ENCODE data around the gene METTL2B.
"Not testable (repeated sequence)": the region's sequence is repeated elsewhere in the genome, so short reads cannot be mapped to it uniquely, and the experiment has no call there.

Gene METTL2B

DNA sequence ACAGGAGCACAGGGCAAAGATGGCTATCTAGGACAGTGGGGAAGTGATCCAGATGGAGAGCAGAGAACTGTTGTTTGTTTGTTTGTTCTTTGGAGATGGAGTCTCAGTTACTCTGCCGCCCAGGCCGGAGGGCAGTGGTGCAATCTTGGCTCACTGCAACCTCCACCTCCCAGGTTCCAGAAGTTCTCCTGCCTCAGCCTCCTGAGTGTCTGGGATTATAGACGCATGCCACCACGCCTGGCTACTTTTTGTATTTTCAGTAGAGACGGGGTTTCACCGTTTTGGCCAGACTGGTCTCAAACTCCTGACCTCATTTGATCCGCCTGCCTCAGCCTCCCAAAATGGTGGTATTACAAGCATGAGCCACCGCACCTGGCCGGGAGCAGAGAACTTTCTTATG is 20.9 kb downstream of the METTL2B start:
- TF ChIP-seq, protein P1, sequence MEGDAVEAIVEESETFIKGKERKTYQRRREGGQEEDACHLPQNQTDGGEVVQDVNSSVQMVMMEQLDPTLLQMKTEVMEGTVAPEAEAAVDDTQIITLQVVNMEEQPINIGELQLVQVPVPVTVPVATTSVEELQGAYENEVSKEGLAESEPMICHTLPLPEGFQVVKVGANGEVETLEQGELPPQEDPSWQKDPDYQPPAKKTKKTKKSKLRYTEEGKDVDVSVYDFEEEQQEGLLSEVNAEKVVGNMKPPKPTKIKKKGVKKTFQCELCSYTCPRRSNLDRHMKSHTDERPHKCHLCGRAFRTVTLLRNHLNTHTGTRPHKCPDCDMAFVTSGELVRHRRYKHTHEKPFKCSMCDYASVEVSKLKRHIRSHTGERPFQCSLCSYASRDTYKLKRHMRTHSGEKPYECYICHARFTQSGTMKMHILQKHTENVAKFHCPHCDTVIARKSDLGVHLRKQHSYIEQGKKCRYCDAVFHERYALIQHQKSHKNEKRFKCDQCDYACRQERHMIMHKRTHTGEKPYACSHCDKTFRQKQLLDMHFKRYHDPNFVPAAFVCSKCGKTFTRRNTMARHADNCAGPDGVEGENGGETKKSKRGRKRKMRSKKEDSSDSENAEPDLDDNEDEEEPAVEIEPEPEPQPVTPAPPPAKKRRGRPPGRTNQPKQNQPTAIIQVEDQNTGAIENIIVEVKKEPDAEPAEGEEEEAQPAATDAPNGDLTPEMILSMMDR (IDR thresholded peaks at IDR 0.05; ENCODE audit: borderline replicate concordance, insufficient read depth, low read depth, low read length): no peak
- no peak overlapping the region for H3K4me3 ChIP-seq (ENCODE audit: low read depth, low read length)

DNA sequence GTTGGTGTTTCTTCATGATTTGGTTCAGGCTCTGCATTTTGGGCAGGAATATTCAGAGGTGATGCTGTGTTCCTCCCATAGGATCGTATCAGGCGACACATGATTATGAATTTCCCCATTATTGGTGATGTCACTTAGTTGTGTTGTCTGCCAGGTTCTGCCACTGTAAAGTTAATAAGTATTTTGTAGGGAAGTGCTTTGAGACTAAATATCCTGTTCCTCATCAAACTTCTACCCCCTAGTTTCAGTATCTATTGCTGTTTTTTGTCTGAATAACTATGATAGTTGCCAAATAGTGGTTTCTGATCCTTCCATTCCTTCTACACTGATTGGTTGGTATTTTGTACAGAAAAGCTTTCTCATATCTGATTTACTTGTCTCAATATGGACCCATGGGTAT is 28.9 kb downstream of the METTL2B start:
- not testable (repeated sequence) for H3K4me3 ChIP-seq (ENCODE audit: low read depth, low read length)

DNA sequence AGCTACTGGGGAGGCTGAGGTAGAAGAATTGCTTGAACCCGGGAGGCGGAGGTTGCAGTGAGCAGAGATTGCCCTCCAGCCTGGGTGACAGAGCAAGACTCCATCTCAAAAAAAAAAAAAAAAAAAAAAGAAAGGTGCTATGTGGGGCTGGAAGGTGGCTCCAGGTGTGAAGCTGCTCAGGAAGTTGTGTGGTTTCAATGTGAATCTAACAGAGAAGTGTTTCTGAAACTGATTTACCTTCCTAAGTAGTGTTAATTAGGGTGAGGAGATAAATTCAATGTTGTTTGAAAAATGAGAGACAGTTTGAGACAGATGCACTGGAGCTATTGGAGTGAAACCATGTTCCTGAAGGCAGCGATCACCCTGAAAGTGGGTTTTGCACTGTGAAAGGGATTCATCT is 30.3 kb downstream of the METTL2B start:
- H3K4me3 ChIP-seq (ENCODE audit: low read depth, low read length): not testable (repeated sequence)

DNA sequence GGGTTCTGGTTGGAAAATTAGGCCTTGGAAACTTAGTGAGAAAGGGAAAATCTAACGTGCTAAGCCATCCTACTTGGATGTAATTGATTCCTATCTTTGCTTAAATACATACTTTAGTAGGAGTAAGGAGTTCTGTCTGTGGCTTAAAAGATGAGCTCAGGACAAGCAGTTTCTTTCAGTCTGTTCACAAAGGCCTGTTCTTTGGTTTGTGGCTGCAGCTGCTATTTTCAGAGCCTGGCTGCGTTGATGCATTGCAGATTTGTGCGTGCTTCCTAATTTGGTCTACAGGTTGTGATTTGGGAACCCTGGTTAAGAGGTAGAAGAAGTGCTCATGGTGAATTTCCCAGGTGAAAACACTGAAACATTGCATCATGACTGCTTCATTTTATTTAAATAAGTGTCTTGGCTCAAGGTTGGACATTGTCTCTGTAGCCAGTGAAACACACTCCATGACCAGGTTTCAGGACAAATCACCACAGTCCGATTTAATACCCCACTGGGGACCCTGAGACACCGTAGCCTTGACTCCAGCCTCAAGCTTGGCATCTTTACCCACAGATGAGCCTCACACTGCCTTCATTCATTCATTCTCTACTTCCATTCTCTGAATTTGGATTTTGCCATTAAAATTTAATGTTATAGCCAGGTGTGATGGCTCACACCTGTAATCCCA is 30.9 kb downstream of the METTL2B start:
- H3K4me3 ChIP-seq (ENCODE audit: low read depth, low read length): not testable (repeated sequence)

DNA sequence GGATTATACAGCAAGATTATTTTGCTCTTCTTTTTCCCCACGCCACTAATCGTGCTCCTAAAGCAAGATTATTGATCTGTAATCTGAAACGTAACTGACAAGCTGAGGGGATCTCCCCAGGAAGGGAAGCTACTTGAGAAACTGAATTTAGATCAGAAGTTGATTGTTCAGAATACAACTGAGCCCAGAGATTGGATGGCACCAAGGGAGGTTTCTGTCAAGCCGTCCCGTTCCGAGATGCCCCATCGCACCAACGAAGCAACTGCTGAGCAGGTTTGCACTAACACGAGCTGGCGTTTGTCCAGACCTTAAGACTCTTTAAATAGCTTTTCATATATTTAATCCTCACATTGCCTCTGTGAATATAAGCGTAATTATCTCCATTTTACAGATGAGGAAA is 35.1 kb downstream of the METTL2B start:
- H3K4me3 ChIP-seq (ENCODE audit: low read depth, low read length): not testable (repeated sequence)

DNA sequence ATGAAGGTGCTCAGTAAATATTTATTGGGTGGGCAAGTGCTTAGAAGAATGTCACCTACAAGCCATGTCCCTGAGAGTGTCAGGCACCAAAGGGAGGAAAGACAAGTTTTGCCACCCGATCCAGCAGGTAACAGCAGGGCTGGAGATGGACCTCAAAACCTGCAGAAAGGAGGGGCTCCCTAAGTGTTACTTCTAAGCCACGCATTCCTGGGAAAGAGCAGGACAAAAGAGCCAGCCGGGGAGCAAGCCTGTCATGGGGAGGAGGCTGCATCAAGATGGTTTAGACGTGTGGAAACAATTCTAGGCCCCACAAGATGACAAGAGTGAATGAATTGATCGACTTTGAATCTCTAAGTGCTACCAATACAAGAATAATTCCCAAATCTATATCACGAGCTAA is 38.7 kb downstream of the METTL2B start:
- H3K4me3 ChIP-seq (ENCODE audit: low read depth, low read length): not testable (repeated sequence)

DNA sequence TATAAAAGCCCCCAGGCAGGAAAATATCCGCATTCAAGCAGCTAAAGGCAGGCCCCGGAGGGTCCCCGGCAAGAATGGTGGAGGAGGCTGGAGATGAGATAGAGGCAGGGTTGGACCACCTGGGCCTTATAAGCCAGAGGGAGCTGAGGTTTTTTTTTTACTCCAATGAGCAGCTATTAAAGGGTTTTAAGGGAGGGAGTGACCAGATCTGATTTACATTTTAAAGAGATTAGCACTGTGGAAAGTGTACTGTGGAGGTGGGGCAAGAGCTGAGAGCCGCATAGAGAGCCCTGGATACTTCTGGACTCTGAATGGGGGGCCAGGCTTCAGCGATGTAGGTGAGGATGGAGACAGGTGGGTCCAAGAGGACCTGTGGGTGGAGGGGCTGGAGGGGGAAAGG is 40.5 kb downstream of the METTL2B start:
- not testable (repeated sequence) for H3K4me3 ChIP-seq (ENCODE audit: low read depth, low read length)

DNA sequence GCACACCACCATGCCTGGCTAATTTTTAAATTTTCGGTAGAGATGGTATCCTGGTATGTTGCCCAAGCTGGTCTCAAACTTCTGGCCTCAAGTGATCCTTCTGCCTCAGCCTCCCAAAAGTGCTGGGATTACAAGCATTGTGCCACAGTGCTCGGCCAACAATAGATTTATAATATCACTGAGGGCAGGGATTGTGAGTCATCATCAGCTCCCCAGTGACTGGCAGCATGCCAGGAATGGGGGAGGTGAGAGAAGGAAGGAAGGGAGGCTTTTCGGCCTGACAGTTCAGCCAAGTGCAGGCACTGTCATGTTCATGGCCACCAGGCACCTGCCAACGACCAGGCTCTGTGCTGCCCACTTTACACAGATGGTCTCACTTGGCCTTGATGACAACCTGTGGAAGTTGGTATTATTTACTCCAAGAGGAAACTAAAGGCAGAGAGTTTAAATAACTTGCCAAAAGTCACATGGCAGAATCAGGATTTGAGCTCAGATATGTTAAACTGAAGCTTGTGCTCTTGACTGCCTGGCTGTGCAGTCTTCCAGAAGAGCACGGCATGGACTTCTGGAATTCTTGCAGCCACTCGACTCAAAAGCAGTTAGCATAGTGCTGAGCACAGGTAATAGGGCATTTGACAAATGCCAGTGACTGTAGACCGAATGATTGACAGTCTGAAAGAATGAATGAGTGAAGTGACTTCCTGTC is 46.8 kb downstream of the METTL2B start:
- H3K4me3 ChIP-seq (ENCODE audit: low read depth, low read length): not testable (repeated sequence)

DNA sequence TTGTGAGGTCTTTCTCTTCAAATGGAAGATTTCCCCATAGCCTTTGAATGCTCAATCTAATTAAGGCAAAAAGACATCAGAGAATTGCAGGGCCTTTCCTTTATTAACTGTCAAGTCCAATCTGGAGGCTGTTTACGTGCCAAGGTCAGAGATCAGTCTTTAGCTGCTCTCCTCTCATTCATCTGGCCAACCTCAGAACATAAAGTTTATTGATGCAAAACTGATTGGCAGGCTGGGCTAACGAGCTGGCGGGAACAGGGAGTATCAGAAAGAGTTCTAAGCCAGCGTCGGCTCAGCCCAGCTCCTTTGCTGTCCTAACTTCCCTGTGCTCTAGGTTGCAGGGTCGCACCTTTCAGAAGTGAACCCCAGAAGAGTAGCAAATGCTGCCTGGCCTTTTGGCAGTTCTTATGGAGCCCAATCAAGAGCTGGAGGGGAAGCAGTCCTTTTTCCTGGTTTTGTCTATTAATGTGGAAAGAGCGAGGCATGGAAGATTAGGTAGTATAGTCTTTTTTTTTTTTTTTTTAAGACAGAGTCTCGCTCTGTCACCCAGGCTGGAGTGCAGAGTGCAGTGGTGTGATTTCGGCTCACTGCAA is 47.5 kb downstream of the METTL2B start:
- not testable (repeated sequence) for H3K4me3 ChIP-seq (ENCODE audit: low read depth, low read length)

DNA sequence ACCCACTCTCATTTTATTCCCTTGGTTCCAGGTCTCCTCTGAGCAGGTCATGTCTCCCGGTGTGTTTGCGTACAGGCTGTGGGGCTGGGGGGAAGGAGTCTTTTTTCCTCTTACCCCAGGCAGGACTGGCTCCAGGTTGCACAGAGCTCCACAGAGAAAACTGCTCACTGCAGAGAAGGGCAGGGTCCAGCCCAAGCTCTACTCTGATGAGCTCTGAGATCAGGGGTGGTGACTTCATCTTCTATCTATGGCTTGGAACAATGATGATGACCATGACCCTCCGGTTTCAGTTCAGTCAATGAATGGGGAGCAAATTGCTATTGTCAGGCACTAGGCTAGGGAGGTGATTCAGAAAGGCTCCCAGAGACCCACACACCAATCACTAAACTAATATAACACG is 49.0 kb downstream of the METTL2B start:
- not testable (repeated sequence) for H3K4me3 ChIP-seq (ENCODE audit: low read depth, low read length)

DNA sequence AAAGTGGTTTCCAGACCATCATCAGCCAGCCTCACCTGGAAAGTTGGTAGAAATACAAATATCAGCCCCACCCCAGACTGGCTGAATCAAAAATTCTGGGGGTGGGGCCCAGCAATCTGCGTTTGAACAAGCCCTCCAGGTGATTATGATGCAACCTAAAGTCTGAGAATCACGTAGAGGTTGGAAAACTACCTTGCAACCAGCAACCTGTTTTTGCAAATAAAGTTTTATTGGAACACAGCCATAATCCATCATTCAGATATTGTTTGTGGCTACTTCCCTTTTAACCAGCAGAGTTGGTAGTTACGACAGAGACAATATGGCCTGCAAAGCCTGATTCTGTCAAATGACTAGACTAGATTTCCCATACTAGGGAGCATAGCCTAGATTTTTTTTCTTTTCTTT is 49.5 kb downstream of the METTL2B start:
- not testable (repeated sequence) for H3K4me3 ChIP-seq (ENCODE audit: low read depth, low read length)

DNA sequence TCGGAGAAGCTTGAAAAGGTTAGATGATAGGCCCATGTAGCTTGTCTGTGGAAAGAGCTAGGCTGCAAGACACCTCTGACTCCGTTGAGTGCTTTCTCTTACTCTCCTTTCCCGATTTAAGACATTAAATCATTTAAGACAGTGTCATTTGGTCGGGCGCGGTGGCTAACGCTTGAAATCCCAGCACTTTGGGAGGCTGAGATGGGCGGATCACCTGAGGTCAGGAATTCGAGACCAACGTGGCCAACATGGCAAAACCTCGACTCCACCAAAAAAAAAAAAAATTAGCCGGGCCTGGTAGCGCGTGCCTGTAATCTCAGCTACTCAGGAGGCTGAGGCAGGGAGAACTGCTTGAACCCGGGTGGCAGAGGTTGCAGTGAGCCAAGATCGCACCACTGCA is 52.6 kb downstream of the METTL2B start:
- H3K4me3 ChIP-seq (ENCODE audit: low read depth, low read length): not testable (repeated sequence)

DNA sequence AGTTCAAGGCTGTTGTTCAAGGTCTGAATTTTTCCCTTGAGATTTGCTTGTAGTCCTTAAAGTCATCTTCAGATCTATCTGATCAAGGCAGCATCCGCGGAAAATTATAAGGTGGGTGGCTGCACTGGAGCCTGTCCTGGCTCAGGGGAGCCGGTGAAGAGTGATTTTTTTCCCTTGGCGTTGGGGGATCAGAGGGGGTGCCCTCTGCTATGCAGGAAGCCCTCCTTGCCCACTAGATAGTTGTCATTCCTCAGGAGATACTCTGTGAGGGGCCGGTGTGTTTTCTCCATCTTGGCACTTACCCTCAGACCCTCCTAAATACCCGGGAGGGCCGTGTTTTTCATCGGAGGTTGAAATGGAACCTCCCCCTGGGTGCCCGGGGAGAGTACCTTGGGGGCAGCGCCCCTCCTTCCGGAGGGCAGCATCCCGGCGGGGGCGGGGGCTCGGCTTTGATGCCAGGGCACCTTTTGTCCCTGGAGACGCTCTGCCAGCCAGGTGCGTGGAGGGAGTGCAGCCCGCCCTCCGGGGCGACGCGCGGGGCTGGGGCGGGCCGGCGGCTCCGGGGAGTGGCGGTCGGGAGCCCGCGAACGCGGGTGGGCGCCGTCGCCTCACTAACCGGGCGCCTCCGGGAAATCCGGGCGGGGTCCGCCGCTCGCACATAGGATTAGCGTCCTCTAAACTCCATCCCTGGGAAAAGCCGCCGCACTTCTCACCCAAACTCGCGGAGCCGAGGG is 53.7 kb downstream of the METTL2B start:
- peak overlapping the region; percentile 72 for H3K4me3 ChIP-seq (ENCODE audit: low read depth, low read length)

DNA sequence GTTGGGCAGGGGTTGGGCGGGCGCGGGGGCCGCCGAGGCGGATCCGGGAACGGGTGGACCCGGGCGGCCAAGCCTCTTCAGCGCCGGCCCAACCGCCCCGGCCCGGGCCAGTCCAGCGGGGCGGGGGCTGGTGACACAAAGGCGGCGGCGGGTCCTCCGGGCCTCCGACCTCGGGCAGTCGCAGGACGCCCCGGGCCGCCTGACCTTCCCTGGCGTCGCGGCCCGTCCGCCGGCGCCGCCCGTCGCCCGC is 54.2 kb downstream of the METTL2B start:
- peak overlapping the region; percentile 72 for H3K4me3 ChIP-seq (ENCODE audit: low read depth, low read length)
- TF ChIP-seq, protein P1 (IDR thresholded peaks at IDR 0.05; ENCODE audit: borderline replicate concordance, insufficient read depth, low read depth, low read length): no peak

DNA sequence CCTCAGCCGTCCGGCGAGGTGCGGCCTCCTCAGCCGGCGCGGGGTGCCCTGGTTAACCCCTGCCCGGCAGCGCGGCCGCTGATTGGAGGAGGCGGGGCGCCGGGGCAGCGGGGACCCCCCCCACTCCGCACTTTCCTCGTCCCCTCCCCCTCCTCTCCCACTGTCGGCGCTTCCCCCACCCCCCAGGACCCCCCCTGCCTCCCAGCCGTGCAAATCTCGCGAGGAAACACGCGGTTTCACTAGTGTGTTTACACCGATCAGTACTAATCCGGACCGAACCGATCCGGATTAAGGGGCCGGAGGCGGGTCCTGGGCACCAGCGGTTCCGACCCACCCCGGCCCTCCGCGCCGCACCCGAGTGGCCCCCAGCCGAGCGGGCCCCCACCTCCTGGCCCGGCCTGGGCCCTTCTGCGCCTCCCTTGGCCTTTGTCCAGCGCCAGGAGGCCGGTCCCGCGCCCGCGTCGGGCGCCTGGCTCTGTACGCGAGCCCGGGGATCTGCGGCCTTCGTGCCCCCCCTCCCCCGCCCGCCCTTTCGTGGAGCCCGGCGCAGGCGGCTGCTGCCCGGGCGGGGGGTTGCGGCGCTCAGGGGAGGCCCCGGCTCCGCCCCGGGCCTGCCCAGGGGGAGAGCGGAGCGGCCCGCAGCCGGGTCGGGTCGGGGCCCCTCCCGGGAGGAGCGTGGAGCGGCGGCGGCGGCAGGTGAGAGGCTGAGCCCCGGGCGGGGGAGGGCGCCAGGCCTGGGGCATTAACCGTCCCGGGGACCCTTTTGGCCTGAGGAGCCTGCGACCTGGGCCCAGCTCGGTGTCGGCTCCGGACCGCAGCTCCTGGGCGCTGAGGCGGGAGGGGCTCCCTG is 54.8 kb downstream of the METTL2B start:
- peak overlapping the region; percentile 72 for H3K4me3 ChIP-seq (ENCODE audit: low read depth, low read length)

DNA sequence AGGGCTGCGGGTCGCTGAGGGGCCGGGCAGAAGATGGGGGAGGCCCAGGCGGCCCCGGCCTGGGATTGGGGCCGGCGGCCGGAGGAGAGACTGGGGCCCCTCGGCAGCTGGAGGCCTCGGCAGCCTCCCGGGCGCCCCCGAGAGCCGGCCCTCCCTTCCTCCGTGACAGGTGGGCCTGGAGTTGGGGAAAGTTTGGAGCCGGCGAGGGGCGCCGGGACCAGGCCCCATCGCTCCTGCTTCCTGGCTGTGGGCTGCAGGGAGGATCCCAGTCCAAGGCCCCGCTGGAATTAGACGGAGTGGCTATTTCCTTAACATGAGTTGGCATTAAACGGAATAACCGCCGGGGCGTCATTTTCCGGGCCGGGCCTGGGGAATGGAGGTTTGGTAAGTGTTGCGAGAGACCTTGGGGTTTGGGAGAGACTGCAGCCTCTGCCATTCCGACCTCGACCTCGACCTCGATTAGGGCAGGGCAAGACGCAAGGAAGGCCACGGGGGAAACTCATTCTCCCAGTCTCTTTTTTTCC is 55.5 kb downstream of the METTL2B start:
- peak overlapping the region; percentile 72 for H3K4me3 ChIP-seq (ENCODE audit: low read depth, low read length)

DNA sequence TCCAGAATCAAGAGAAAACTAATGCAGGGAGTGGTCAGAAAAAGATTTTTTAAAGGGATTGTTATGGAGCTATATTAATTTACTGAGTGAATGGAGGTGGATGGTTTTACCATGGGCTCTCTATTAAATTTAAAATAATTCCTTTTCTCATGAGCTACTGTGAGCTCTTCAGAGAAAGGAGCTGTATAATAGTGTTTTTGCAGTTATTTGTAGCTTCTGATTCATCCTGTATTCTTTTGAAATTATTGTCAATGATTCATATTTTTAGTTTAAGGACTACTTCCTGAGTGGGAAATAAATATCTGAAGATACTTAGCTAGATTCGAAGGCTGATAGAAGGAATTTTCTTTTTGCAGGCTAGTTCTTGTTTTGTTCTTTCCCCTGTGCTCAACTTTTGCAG is 56.4 kb downstream of the METTL2B start:
- not testable (repeated sequence) for H3K4me3 ChIP-seq (ENCODE audit: low read depth, low read length)
